H1 (cell line): Measurements from ENCODE around the gene COQ2. TPM values are rescaled to one million over a fixed set of nuclear protein-coding genes. Genes with fewer than 3 reads are reported as not detected.

Experiments
- E2F6 ChIP-seq: IDR thresholded peaks from 2 replicates; pipeline ENCODE4 v1.6.1; 2012; ENCODE audit warnings: inconsistent platforms
- JUN ChIP-seq: IDR thresholded peaks from 2 replicates; pipeline ENCODE4 v1.6.1; 2011; ENCODE audit warnings: low read depth, mild to moderate bottlenecking, improper control_type of control experiment, low read length
- KDM1A ChIP-seq: fragments of 200-600, 300-600 bp; sonication (generic); IDR thresholded peaks from 2 replicates; pipeline ENCODE4 v1.7.1; 2016; ENCODE audit warnings: mild to moderate bottlenecking, low read length, borderline replicate concordance
- POLR2AphosphoS5 ChIP-seq: IDR thresholded peaks from 2 replicates; pipeline ENCODE4 v1.6.1; 2011; ENCODE audit warnings: low read depth, low read length
- SP1 ChIP-seq: IDR thresholded peaks from 2 replicates; pipeline ENCODE4 v1.6.1; 2011; ENCODE audit warnings: low read depth, low read length
- polyA plus RNA-seq, 7 experiments: library from polyadenylated mRNA; depleted of rRNA in 3 of 7; stranded (reverse) in 5 of 7; unstranded in 2 of 7; fragments of >200 nt in 5 of 7; fragments of 200-250 nt in 2 of 7; gene quantifications; 1 replicate in 5 of 7; 2 replicates in 1 of 7; 4 replicates in 1 of 7; pipeline versions ENCODE4 v1.2.1 to v1.2.3, GENCODE V29; 2011 to 2013; ENCODE audit warnings: missing spikeins in 2 of 7, mixed read lengths in 2 of 7
- total RNA-seq: library from RNA; stranded (reverse); fragmentation: NEBNext Ultra II Directional; extraction: Animal tissue kit (Norgen Biotek cat#: 25700); gene quantifications from 2 replicates; pipeline ENCODE4 v1.2.1, GENCODE V29; 2021

Gene COQ2
- total and polyA plus RNA-seq, 2 of the 8 experiments (the other 6 are each of a cell fraction or from before 2014, with no cell fraction given), result 21.5 to 22.9 TPM

GRCh38 chr4:83259586-83259985 lies 25.0 kb downstream of the COQ2 start (continued):
- TF ChIP-seq POLR2AphosphoS5 (no peak), KDM1A (no peak), JUN (no peak), SP1 (no peak), E2F6 (no peak)
